Heart left ventricle (tissue), 16 donors: ENCODE measurements around the gene DNAH3. TPM values are rescaled to one million over a fixed set of nuclear protein-coding genes. Genes with fewer than 3 reads are reported as not detected.

Source experiments
- ATAC-seq, 4 donors: fragments of 200-7000 bp; cut with Tn5 transposase; one replicate each; pipeline ENCODE4 v1.9.1; 2020 to 2022; ENCODE audit warnings: moderate library complexity in 4 of 4, mild to moderate bottlenecking in 3 of 4, moderate number of reproducible peaks in 1 of 4
- DNase-seq, 5 donors: peaks; one replicate each; pipeline ENCODE4 v3.0.0-alpha.2; 2020
- H3K27ac ChIP-seq, 12 donors: fragments of 200-600 bp; sonication (generic) in 4 of 12; one replicate each; pipeline versions ENCODE4 v1.5.0 to v1.8.0; 2016 to 2022; ENCODE audit warnings: mild to moderate bottlenecking in 2 of 12
- H3K27me3 ChIP-seq, 9 donors: fragments of 200-600 bp; sonication (generic) in 2 of 9; one replicate each; pipeline versions ENCODE4 v1.5.1 to v1.8.0; 2016 to 2022; ENCODE audit warnings: mild to moderate bottlenecking in 3 of 9
- H3K36me3 ChIP-seq, 9 donors: fragments of 200-600 bp; sonication (generic) in 2 of 9; one replicate each; pipeline versions ENCODE4 v1.5.0 to v1.8.0; 2018 to 2022; ENCODE audit warnings: mild to moderate bottlenecking in 2 of 9
- H3K4me1 ChIP-seq, 12 donors: fragments of 200-600 bp; sonication (generic) in 4 of 12; one replicate each; pipeline versions ENCODE4 v1.5.0 to v1.8.0; 2016 to 2022; ENCODE audit warnings: mild to moderate bottlenecking in 3 of 12
- H3K4me3 ChIP-seq, 12 donors: fragments of 200-600 bp; sonication (generic) in 4 of 12; one replicate each; pipeline versions ENCODE4 v1.5.0 to v1.8.0; 2017 to 2022; ENCODE audit warnings: mild to moderate bottlenecking in 9 of 12, moderate library complexity in 4 of 12
- H3K9me3 ChIP-seq, 12 donors: fragments of 200-600 bp; sonication (generic) in 4 of 12; one replicate each; pipeline versions ENCODE4 v1.5.0 to v1.8.0; 2016 to 2022; ENCODE audit warnings: mild to moderate bottlenecking in 1 of 12
- CTCF ChIP-seq, 12 donors: fragments of 200-600 bp; sonication (generic) in 4 of 12; IDR thresholded peaks; one replicate each; pipeline versions ENCODE4 v1.5.0 to v1.8.0; 2018 to 2022; ENCODE audit warnings: antibody characterized with exemption in 12 of 12, mild to moderate bottlenecking in 5 of 12
- POLR2A ChIP-seq, 2 donors: fragments of 450-650 bp; IDR thresholded peaks; one replicate each; pipeline ENCODE4 v1.6.1; 2017; ENCODE audit warnings: antibody characterized with exemption in 2 of 2, mild to moderate bottlenecking in 2 of 2, moderate library complexity in 2 of 2
- WGBS, 4 donors: extraction: QIAGEN DNeasy Blood & Tissue Kit in 2 of 4; methylation state at CpG; one replicate each; pipeline versions ENCODE4 v1.1.5 to v1.1.7; 2013 to 2018; 5-methylcytosine and 5-hydroxymethylcytosine counted together
- intact Hi-C, 10 donors: fragments of 100-400 bp; cut with DNase I; formaldehyde crosslinking; loops; one replicate each; pipeline versions ENCODE4 v1.11.1 to v1.14.2; 2022
- polyA plus RNA-seq, 2 donors: library from polyadenylated mRNA; stranded (reverse); fragments of 200-250 nt; gene quantifications; one replicate each; pipeline ENCODE4 v1.2.3, GENCODE V29; 2013
- total RNA-seq, 9 donors: library from RNA; depleted of rRNA in 2 of 9; stranded (reverse); fragments of >200 nt in 2 of 9; fragmentation: NEBNext Ultra II Directional in 3 of 9; extraction: Animal tissue kit (Norgen Biotek cat#: 25700) in 3 of 9; gene quantifications; one replicate each; pipeline versions ENCODE4 v1.1.0 to v1.2.4, GENCODE V29; 2016 to 2023
- donor health status: ischemic (EF 13 %, LVEDD 7.1; RV severe dilation, severe dysfunction).
- donor health status: healthy with polysubstance abuse.
- donor health status: DM: no; HTN: yes; CAD: no.
- donor health status: DM: no; HTN: no; CAD: no.
- donor health status: ischemic (EF 25% LVEDD 6.9; RV normal size, moderate dysfunction).
- donor health status: ischemic (EF 25% LVEDD 5.7; RV mildly dilated, moderate dysfunction).
- donor health status: healthy.
- donor health status: DM: yes; HTN: yes; CAD: no.
- donor health status: ischemic (EF 35%, LVEDD 5.7; RV mildly dilated, moderate dysfunction).
- donor health status: nonischemic (EF 11% LVEDD 7.7; RV severe dilation, severe dysfunction).
- donor health status: DM: yes; HTN: yes; CAD: no.
- donor health status: PGD.
- donor health status: ischemic (EF 29% LVEDD 5.4; RV normal size, mild dysfunction).
- donor health status: nonischemic (EF 23%, LVEDD 6.1; RV moderate dilation, normal function).

Gene DNAH3
- total and polyA plus RNA-seq, 11 donors, result 0.01 to 2.0 (median 0.87) TPM

- Histone ChIP-seq H3K27me3 (no peaks in the 10 kb centered on the region), H3K36me3 (no peaks in the 10 kb centered on the region), H3K4me3 (no peak overlapping the region), H3K4me1 (no peaks in the 10 kb centered on the region), H3K9me3 (peaks cover 0 to 8% (median 0%) of the 10 kb centered on the region in 12 donors), H3K27ac (no peak overlapping the region)
- 59 to 71% (median 65%) methylated on average over 2 of the region's 2 CpGs for WGBS, 4 donors
- ATAC-seq (no peak), DNase-seq (no peak)
- intact Hi-C loops, result no loop called here
- TF ChIP-seq POLR2A (IDR thresholded peaks at IDR 0.05) (no peak), CTCF (IDR thresholded peaks at IDR 0.05) (no peak)
Observed at GRCh38 chr16:21092951-21093350, 57.7 kb downstream of the DNAH3 start.

DNA sequence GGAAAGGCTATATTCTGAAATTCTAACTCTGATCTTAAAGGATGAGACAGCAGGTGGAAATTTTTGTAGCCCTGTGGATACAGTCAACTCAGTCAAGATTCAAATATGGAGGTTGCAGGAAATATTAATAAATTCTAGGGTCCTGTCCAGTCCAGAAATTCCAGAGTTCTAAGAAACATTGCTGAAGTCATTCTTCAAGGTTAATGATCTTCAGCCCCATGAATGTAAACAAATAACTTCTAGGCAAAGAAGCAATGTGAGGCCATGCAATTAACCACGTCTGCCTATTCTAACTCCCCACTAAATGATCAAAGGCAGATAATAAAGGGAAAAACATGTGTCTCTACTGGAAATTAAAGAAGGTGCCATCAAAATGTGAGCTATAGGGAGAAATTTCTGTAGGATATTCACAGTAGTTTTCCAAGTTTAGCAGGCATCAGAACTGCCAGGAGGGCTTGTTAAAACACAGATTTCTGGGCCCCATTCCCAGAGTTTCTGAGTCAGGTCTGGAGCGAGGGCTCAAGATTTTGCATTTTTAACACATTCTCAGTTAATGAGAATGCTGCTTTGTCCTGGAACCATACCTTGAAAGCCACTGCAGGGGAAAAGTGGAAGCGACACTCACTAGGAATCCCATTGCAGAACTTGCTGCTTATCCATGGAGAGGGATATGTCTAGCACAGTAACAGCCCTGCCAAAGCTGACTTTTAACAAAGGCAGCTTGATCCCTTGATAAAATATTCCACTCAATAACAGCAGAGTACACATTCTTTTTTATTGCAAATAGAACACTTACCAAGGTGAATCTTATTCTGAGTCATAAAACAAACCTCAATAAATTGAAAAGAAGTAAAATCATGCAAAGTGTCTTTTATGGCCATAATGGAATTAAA lies 61.8 kb downstream of the DNAH3 start:
- intact Hi-C loops, result loop anchor here in 4 of 10 donors (5.0 to 10.0 kb wide), 4 partner anchors 164 to 294 kb away; no protein-coding TSS in a partner anchor
- TF ChIP-seq POLR2A (IDR thresholded peaks at IDR 0.05), result no peak
- TF ChIP-seq CTCF (IDR thresholded peaks at IDR 0.05), result no peak
- Histone ChIP-seq H3K27ac (no peak overlapping the region), H3K4me3 (no peak overlapping the region), H3K4me1 (peaks cover 0 to 2% (median 0%) of the 10 kb centered on the region in 12 donors), H3K27me3 (no peaks in the 10 kb centered on the region), H3K9me3 (peaks cover 0 to 8% (median 0%) of the 10 kb centered on the region in 12 donors), H3K36me3 (no peaks in the 10 kb centered on the region)
- no peak for DNase-seq
- whole genome bisulfite sequencing, 4 donors, result 83 to 86% (median 85%) methylated on average over 3 of the region's 3 CpGs
- no peak for ATAC-seq

DNA sequence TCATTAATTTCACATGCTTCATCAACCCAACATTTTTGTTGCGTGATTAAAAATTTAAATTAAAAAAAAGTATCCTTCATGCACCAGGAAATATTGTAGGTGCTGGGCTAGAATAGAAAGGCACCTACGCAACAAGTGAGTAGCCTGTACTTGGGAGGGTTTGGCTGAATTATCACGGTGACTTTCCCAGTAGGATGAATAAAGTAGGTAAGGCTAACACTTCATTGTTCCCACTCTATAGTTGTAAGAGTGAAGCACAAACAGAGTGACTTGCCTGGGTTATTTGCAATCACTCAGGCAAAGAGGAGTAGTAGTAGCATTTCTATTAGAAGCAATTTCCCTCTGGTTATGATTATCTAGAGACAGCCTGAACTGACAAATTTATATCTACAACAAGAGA lies 62.5 kb downstream of the DNAH3 start:
- peaks cover 0 to 8% (median 0%) of the 10 kb centered on the region in 12 donors for H3K9me3 ChIP-seq
- no peaks in the 10 kb centered on the region for H3K36me3 ChIP-seq
- 89 to 94% (median 92%) methylated on average over 3 of the region's 3 CpGs for WGBS, 4 donors
- no peak for ATAC-seq
- peaks cover 0 to 5% (median 1%) of the 10 kb centered on the region in 12 donors for H3K4me1 ChIP-seq
- no peak for DNase-seq
- H3K4me3 ChIP-seq, result no peak overlapping the region
- no peak for TF ChIP-seq POLR2A (IDR thresholded peaks at IDR 0.05)
- no peak for TF ChIP-seq CTCF (IDR thresholded peaks at IDR 0.05)
- intact Hi-C loops, result loop anchor here in 4 of 10 donors (5.0 to 10.0 kb wide), 4 partner anchors 163 to 293 kb away; no protein-coding TSS in a partner anchor
- H3K27ac ChIP-seq, result no peak overlapping the region
- H3K27me3 ChIP-seq, result no peaks in the 10 kb centered on the region

- no peaks in the 10 kb centered on the region for H3K36me3 ChIP-seq
- H3K27me3 ChIP-seq, result no peaks in the 10 kb centered on the region
- no peak overlapping the region for H3K27ac ChIP-seq
- peaks cover 0 to 5% (median 1%) of the 10 kb centered on the region in 12 donors for H3K4me1 ChIP-seq
- peaks cover 0 to 8% (median 0%) of the 10 kb centered on the region in 12 donors for H3K9me3 ChIP-seq
- no peak for ATAC-seq
- no peak for DNase-seq
- no peak overlapping the region for H3K4me3 ChIP-seq
- TF ChIP-seq POLR2A (IDR thresholded peaks at IDR 0.05) (no peak), CTCF (IDR thresholded peaks at IDR 0.05) (no peak)
- WGBS, 4 donors, result 86 to 98% (median 89%) methylated on average over 7 to 12 of the region's 12 CpGs
- intact Hi-C loops, result loop anchor here in 6 of 10 donors (2.0 to 10.0 kb wide), 8 partner anchors 160 to 290 kb away; partner anchors contain the start of genes ERI2 (in 1 of the 6) and REXO5 (in 1 of the 6)
Observed at GRCh38 chr16:21084631-21085225, 65.9 kb downstream of the DNAH3 start.
